ENCODE data around the gene ZC2HC1C.
"Not testable (repeated sequence)": the region's sequence is repeated elsewhere in the genome, so short reads cannot be mapped to it uniquely, and the experiment has no call there.

ZC2HC1C gene

DNA sequence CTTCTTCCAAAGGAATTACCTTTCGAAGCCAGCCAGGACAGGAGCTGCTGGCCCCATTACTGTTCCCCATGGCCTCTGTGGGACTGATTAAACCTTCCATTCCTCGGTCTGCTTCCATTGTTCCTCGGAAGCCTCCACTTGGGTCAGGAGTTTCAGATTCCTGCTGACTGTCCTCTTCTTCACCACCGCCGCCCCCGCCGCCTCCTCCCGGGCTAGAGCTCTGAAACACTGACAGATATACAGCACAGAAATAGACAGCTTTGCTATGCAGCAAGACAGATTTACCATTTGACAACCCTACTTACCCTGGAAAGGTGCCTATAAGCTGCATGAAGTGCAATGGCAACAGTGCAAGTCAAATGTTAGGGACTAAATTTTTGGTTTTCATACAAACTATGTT, 21.8 kb downstream of the ZC2HC1C start:
- DNase-seq (ENCODE audit: low read depth, low spot score), result no peak

GRCh38 chr14:75092698-75093097, 23.3 kb downstream of the ZC2HC1C start:
- DNase-seq (ENCODE audit: low read depth, low spot score), result no peak

DNA sequence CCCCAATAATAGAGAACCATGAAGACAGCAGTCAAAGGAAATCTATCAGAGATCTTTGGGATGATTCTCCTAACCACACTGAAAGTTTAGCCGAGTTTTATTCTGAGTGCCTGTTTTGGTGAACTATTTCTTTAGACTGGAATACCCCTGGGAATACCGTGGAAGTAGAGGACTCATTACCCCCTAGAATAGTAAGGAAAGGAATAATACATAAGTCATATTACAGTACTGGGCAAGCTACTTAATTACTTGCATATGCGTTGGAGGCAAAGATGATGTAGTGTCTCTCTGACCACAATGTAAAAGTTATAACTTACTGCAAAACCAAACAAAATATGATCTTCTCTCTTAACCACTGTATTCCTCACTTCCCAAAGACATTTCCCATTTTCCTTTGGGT, 25.5 kb downstream of the ZC2HC1C start:
- DNase-seq (ENCODE audit: low read depth, low spot score), result no peak

DNA sequence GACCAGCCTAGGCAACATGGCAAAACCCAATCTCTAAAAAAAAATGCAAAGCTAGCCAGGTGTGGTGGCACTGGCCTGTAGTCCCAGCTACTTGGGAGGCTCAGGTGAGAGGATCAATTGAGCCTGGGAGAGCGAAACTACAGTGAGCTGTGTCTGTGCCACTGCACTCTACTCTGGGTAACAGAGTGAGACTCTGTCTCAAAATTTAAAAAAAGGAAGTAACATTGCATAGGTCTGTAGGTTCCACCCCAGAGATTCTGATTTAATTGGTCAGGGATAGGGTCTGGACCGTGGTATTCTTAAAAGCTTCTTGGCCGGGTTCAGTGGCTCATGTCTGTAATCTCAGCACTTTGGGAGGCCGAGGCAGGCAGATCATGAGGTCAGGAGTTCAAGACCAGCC, 26.2 kb downstream of the ZC2HC1C start:
- DNase-seq (ENCODE audit: low read depth, low spot score), result no peak

- no peak for DNase-seq (ENCODE audit: low read depth, low spot score)
These were observed 27.5 kb downstream of the ZC2HC1C start for GRCh38 chr14:75096959-75097358.

DNA sequence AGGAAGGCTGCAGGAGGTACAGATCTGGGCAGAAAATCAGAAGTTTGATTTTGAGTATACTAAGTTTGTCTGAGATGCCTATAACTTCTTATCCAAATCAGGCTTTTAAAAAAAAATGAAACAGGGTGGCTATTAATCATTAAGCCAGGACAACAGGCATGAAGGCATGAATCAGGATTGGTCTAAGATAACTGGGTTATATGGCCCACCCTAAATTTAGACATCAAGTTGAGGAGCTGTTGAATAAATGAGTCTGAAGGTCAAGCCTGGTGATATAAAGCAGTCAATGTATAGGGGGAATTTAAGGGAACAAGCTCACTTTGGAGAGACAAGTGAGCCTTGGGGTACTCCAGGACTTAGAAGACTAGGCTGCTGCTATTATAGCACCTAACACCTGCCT, 28.8 kb downstream of the ZC2HC1C start:
- no peak for DNase-seq (ENCODE audit: low read depth, low spot score)

- DNase-seq (ENCODE audit: low read depth, low spot score), result no peak
These were observed 29.2 kb downstream of the ZC2HC1C start for GRCh38 chr14:75098682-75099081.

- peak; percentile 21 for DNase-seq (ENCODE audit: low read depth, low spot score)
These were observed 32.0 kb downstream of the ZC2HC1C start for GRCh38 chr14:75101491-75101890.

DNA sequence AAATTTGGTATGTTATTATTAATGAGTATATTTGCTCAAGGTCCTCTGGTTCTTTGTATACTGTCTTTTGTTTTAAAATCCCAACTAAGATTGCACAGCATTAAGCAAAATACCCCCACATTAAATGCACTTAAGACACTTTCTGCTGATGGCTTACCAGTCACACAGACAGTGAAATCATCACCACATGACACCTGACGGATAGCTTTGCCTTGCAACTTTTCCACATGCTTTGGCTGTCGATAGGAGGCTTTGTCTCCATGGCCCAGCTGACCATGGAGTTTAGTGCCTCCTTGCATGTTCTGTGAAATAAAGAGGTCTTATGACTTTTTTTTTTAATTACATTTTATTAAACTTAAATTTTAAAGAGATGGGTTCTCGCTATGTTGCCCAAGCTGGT, 37.7 kb downstream of the ZC2HC1C start:
- no peak for DNase-seq (ENCODE audit: low read depth, low spot score)

DNA sequence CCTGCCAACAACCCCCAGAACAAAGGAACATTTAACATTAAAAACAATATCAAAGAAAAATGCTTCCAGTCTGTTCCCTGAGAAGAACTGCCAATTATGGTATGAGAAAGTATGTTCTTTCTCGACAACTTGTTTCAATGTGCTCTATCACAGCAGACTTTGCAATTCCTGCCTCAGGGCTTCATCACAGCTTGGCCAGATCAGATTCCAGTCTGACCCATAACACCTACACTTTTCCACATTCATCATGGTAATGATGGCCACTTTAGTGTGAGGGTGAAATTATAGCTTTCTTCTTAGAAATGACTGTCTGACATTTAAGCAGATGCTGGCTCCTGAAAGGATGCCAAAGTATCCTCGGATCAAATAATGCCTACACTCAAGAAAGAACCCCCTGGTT, 40.4 kb downstream of the ZC2HC1C start:
- no peak for DNase-seq (ENCODE audit: low read depth, low spot score)

DNA sequence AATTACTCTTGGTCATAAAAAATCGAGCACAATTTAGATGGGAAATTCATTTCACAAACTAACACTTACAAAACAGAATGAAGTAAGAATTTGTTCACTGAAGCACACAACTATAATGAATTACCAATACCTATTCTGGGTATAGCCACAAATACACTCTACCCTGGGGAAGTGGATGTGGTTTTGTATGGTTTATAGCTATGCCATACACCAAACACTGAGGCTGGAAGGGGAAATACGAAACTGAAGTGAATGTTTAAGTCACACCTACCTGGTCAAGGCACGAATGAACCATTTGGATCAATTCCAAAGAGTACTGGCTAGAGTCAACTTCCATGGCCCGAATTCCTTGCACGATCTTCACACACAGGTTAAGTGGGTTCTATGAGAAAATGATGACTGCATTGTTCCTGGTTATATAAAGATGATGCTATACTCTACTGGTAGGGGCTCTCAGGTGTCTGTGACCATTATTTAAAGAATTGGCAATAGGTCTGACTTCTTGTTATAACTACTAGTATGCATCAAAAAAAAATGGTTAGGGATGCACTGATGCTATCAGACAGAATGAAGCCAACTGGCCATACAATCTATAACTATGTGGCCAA, 44.6 kb downstream of the ZC2HC1C start:
- DNase-seq (ENCODE audit: low read depth, low spot score), result no peak

GRCh38 chr14:75119056-75119455, 49.6 kb downstream of the ZC2HC1C start:
- DNase-seq (ENCODE audit: low read depth, low spot score), result no peak

DNA sequence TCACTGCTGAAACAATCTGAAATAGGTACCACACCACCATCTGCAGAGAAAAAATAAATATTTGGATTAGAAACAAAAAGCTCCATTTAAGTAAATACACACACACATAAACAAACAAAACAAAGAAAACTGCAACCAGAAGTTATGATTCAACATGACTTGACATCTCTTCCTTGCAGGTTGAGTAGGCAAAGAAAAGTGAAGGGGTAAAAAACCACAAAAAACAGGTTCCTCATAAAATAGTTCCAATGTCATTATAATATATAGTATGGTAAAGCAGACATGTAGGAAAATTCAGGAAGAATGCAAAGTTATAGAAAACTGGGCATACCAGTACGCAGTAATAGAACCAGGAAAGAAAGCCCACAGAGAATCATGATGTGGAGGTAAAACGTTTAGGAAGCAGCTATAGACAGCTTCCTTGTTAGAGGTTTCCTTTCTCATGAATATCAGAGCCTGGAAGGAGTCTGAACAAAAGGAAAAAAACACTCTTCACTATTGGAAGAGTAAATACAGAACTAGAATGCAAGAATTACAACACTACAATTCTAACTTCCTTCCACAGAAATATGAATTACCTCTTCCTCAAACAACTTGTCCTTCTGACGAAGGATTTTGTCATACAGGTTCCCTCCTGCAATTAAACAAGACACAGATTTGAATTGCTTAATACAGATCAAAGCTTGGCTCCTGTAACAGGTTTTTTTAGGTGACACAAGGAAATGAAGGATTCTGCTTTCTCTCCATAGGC, 51.3 kb downstream of the ZC2HC1C start:
- DNase-seq (ENCODE audit: low read depth, low spot score), result no peak

GRCh38 chr14:75121552-75121951, 52.1 kb downstream of the ZC2HC1C start:
- DNase-seq (ENCODE audit: low read depth, low spot score), result no peak

DNA sequence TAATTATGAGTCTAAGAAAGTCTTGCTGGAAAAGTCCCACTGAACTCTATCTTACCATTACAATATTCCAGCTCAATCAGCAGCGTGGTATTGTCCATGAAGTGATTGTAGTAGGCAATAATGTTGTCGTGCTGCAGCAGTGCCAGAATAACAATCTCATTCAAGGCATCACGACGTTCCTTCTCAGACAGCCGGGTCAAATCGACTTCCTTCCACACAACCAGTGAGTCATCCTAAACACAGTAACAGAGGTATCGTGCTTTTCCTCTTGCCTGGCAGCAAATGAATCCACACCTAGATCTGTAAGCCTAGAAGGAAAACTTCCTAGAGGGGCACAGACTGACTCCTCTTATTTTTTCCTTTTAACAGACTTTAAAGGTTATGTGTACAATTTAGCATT, 54.5 kb downstream of the ZC2HC1C start:
- DNase-seq (ENCODE audit: low read depth, low spot score), result no peak

DNA sequence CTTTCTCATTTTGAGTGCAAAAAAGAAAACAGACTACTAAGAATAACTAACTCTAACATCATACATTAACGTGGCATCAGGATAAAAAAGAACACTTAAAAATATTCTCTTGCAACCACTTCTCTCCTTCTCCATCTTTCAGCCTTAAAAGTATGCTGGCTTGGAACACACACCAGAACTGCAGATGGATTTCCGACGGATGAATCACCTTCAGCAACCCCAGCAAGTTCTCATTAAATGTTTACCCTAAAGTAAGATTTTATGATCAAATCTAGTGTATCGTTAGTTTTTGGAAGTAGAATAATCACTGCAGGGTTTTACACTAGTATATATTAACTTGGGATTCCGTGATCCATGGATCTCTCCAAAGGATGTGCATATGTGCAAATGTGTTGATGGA, 56.2 kb downstream of the ZC2HC1C start:
- no peak for DNase-seq (ENCODE audit: low read depth, low spot score)

GRCh38 chr14:75126121-75126544, 56.7 kb downstream of the ZC2HC1C start:
- DNase-seq (ENCODE audit: low read depth, low spot score), result no peak

- peak; percentile 91 for DNase-seq (ENCODE audit: low read depth, low spot score)
These were observed 57.4 kb downstream of the ZC2HC1C start, which contains the start of gene NEK9 for GRCh38 chr14:75126679-75127473. Gene NEK9, minus strand, starts transcription at chr14:75127048. Its CDS starts 127 bp downstream, at chr14:75126921.

DNA sequence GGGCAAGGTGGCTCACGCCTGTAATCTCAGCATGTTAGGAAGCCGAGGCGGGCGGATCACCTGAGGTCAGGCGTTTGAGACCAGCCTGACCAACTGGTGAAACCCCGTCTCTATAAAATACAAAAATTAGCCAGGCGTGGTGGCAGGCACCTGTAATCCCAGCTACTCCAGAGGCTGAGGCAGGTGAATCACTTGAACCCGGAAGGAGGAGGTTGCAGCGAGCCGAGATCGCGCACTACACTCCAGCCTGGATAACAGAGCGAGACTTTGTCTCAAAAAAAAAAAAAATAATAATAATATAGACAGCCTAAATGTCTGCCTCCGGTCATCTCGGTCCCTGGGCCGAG, 58.0 kb downstream of the ZC2HC1C start:
- DNase-seq (ENCODE audit: low read depth, low spot score), result not testable (repeated sequence)

- DNase-seq (ENCODE audit: low read depth, low spot score), result no peak
These were observed 58.6 kb downstream of the ZC2HC1C start for GRCh38 chr14:75127903-75128595.

DNA sequence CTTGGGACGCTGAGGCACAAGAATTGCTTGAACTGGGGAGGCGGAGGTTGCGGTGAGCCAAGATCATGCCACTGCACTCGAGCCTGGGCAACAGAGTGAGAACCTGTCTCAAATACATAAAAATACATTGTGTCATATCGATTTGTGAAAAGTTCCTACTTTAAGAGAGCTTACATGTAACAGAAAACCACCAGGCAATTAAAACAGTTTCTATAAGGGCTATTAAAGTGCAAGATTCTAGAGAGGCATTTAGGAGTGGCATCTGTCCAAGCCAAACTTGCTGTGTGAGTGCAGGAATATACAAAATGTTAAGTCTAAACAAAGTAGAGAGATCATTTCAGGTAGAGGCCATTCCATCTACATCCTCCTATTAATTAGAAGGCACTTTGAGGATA, 59.2 kb downstream of the ZC2HC1C start:
- DNase-seq (ENCODE audit: low read depth, low spot score), result no peak

Measured in ELF-1 (cell line).